Activated naive CD4-positive, alpha-beta T cell (primary cell): Measurements from ENCODE around the gene IL22RA2.

Source experiments
- DNase-seq, 4 experiments: peaks; one replicate each; lab custom pipeline; 2025; lab: John Stamatoyannopoulos, UW

Gene IL22RA2

DNA sequence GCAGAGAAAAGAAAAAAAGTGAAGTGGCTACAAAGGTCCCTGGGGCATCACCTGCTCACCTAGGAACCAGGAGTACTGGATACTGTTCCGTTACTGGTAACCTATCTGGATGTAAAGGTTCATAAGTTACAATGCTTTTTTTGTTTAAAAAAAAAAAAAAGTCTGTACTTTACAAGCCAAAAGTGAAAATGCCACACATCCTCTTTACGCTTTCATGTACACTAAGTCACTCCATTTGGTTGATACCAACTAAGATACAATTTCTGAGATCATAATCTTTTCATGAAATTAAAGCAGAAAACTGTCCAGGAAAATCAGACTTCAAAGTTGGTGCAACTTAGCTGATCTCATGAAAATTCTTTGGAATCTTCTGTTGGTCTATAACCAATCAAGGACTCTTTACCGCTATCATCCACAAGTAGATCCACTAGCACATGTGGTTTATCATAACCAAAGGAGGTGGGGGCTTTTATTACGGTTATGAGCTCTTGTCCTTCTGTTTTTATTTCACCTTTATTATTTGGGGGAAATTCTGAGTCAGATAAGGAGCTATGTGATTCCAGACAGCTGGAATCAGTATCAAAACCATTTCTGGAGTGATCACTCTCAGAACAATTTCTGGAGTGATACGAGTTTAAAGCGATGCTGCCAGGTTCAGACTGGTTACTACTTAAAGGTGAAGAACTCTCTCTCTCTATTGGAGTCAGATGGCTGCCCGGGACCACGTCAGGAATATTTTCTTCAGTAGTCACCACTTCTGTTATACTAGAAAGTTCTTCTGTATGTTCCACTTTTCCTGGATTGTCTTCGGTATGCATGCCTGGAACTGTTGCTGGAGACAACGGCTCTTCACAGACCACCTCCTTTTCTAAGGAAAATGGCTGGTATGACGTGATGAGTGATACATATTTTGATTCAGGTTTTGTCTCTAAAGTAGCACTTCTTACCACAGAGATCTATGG is 24.5 kb upstream of the IL22RA2 start:
- no peak for DNase-seq

DNA sequence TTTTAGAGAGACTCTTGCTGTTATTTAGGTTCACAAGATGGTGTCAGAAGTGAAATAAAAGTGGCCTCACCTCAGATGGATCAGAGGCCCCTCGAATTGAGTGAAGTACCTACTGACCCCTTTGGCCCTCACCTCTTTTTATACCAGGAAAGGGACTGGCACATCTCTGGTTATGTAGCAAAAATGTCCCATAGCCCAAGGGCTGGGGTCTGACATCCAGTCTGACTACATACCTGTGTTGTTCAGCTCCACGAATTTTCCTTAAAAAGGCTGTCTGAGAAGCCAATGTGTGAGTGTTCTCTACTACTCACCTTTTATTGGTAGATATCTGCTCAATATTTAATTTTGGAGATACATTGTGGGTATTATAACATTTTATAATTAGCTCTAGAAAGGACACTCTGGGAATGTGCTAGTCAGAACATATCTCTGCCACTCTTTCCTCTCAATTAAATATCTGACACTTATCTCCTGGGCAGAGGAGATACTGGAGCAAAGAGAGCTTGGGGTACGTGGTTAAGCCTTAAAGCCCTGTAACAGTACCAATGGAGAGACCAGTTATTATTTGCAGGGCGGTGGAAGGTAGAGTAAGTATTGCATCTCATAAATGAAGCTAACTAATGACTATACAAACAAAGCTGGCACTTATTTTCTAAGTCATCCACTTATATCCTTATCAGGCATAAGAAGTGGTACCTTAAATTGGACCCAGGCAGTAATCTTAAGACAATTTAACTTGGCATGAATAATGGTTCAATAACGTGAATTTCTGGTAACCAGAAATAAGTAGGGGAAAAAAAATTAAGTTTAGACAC is 20.0 kb upstream of the IL22RA2 start:
- no peak for DNase-seq

DNA sequence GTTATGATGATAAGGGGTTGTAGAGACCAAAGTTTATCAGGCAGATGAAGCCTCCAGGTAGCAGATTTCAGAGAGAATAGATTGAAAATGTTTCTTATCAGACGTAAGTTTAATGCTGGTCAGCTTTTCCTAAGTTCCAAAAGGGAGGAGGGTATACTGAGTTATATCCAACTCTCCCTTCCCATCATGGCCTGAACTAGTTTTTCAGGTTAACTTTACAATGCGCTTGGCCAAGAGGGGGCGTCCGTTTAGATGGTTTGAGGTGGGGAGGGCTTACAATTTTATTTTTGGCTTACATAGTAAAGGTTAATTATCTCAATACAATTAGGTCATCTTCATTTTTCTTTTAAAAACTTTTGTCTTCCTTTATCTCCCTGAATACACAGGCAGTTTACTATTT is 19.4 kb upstream of the IL22RA2 start:
- no peak for DNase-seq

DNA sequence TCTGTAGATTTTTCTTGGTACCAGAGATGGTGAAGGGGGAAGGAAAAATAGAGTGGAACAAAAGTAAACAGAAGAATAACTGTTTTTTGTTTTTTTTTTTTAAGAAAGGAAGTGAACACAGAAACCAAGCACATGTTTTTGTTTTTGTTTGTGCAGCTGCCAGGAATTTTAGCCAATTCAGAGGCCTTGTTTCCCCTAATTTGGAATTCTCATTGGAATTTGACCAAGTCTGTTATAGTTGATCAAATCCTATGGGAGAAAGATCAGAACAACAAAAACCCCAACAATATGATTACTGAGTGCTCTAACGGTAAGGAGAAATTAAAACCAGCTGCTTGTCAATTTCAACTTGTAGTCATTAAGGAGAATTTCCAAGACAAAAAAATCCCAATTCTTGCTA is 18.2 kb upstream of the IL22RA2 start:
- DNase-seq = no peak

DNA sequence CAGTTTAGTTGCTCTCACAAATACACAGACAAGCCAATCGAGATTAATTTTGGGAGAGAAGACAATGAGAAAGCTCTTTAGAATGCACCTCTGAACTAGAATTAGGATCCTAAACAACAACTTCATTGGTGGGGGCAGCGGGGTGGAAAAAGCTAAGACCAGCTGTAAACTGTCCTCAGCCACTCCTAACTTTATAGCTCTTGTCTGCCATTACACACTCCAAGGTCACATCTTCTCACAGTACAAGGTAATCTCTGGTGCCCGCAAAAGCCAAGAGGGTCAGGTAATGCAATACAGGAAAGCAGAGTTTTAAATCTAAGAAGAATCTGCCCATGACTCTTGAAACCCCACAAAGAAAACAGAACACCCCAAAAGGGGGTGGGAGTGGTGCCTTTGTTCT is 17.8 kb upstream of the IL22RA2 start:
- DNase-seq = no peak

DNA sequence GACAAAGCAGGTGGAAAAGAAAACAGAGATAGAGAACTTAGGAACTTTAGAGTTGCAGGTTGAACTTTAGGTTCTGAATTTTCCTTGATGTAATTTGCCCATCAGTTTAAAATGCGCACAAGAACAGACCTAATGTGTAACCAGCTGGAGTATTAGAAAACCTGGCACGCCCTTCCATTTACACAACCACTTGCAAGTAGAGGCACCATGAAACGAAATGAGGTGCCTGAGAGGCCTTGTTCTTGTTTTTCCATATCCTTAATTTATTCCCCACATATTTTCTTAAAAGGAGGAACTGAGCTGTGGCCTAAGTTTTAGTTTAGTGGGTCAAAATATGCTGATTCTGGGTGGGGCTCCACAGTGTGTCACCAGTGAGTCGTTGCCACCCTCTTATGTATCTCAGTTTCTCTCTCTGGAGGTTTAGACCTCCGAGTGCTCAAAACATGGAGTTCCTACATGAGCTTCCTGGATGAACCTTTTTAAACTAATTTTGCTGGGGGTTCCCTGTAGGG is 17.2 kb upstream of the IL22RA2 start:
- DNase-seq = no peak

DNA sequence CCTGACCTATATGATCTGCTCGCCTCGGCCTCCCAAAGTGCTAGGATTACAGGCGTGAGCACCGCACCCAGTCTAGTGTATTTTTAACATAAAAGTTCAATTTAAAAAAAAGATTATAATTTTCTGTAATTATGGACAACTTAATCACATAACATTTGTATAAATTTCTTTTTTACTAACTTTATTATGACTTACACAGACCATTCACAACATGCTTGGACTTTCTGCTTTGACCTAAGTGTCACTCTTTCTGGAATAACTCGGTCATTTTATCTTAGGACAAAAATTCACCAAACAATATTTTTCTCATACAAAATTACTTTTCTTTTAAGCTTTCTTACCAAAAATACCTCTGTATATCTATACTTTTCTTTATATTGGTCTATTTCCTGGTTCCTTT is 15.4 kb upstream of the IL22RA2 start:
- no peak for DNase-seq

DNA sequence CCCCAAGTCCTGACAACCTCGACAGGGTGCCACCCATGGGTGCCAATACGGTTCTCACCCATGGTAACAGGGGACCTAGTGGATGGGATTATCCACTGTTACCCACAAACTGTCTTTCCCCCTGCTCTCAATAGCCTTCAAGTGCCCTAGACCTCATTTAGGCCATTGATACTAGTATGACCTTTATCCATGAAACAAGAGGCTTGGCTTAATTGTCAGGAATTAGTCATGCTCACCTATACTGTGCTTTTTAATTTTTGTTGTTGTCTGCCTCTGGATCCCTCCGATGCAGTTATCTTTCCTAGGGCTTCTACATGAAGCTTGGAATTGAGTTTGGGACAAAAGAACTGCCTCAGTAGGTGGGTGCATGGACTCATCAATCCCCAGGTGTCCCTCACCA is 11.8 kb upstream of the IL22RA2 start:
- DNase-seq = no peak

DNA sequence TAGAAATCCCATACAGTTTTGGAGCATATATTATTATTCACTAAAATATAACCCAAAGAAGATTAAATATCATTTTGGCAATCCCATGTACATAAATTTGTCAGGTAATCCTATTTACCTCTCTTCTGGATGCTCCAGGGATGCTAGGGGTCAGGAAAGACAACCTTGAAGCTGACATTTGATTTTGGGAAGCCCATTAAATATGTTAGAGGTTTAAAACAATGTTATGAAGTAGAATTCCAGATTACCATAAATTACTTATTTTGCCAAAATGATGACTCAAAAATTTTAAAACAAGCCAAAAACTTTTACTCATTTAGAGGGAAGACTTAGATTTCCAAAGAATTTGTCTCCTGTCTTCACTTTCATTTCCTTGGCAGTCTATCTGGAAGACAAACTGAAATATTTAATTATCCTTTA is 9.2 kb upstream of the IL22RA2 start:
- no peak for DNase-seq

DNA sequence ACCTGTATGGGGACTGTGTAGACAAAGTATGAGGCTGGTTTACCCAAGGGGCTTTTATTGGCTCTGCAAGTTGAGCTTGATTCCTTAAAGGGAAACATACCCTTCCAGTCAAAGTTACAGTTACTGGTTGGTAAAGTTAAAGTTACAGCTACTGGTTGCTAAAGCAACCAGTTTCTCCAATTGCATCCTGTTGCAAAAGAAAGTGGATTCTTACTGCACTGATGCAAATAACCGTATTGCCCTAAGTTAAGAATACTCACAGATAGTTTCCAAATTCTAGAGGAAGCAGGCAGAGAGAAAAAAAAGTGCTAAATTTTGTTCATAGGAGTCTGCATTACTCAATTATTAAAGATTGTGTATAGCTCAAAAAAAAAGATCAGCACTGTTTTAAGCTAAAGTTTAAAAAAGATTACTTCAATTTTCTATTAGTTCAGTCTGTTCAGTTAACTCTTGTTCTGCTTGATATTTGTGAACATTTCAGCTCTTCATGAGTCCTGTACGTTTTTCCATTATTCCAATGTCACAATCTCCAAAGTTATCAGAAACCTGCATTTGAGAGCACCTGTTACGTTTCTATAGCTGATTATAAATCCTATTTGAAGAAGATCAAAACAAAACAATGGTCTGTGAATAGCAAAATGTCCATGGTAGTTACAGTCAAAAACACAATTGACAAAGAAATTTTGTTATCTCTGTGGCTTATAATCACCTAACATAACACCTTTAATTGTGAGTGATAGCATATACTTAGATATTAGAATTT is 8.6 kb upstream of the IL22RA2 start:
- no peak for DNase-seq

DNA sequence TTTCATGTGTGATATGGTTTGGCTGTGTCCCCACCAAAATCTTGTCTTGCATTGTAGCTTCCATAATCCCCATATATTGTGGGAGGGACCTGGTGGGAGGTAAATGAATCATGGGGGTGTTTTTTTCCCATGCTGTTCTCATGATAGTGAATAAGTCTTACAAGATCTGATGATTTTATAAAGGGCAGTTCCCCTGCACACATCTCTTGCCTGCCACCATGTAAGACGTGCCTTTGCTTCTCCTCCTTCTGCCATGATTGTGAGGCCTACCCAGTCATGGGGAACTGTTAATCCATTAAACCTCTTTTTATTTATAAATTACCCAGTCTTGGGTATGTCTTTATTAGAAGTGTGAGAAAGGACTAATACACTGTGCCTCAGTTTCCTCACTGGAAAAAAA is 4.2 kb upstream of the IL22RA2 start:
- no peak for DNase-seq

DNA sequence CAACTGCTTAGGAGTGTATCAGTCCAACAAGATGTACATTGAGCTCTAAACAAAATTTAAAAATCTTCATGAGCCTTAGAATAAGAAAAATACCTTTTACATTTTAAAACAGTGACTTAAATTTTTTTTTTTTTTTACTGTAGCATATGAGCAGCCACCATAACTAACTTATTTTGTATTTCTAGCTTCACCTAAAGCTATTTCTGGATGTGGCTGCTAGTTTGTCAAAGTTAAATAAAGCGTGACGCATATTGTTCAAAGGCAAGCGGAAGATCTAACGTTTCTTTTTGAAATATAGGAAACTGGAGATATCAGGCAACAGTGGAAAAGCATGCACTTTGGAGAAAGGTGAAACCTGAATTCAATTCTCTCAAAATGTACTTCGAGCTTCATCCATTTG is 3.3 kb upstream of the IL22RA2 start:
- DNase-seq = no peak

DNA sequence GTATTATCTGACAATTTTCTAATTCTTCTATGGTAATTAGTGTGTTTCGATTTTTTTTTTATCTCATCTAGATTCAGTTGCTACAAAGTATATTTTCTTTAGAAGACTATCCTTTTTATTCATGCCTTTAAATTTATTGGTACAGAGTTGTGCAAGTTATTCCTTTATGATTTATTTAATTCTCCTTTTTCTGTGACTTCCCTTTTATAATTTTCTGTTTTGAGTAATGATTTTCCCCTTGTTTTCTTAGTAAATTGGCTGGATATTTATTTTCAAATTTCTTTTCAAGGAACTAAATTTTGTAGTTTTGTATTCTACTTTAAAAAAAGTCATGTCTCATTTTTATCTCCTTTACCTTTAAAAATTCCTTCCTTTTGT is 2.4 kb upstream of the IL22RA2 start:
- DNase-seq = no peak

DNA sequence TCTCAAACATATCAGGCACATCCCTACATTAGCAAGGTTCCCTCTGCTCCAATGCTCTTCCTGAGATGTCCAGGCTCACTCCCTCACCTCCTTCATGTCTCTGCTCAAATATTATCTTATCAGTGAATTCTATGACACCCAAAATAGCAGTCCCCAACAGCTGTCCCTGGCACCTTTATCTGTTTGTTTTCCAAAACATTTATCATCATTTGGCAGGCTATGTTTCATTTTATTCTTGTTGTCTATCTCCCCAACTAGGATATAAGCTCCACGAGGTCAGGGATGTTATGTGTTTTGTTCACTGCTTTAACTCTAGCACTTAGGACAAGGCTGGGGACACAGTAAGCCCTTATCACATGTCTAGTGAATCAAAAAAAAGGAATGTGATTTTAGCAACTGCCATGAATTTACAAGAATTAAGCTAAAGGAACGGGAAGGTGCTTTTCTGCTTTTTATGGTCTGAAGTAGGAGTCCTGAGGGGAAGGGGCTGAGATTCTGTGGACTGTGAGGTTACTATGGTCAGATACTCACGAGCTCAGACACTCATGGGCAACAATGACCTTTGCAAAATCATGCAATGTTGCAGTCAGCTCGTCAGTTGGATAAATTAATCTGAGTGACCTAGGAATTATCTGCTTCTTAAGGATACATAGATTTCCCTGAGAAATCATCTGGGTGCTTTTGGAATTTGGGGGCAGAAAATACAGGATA is 1.9 kb upstream of the IL22RA2 start:
- DNase-seq = no peak

DNA sequence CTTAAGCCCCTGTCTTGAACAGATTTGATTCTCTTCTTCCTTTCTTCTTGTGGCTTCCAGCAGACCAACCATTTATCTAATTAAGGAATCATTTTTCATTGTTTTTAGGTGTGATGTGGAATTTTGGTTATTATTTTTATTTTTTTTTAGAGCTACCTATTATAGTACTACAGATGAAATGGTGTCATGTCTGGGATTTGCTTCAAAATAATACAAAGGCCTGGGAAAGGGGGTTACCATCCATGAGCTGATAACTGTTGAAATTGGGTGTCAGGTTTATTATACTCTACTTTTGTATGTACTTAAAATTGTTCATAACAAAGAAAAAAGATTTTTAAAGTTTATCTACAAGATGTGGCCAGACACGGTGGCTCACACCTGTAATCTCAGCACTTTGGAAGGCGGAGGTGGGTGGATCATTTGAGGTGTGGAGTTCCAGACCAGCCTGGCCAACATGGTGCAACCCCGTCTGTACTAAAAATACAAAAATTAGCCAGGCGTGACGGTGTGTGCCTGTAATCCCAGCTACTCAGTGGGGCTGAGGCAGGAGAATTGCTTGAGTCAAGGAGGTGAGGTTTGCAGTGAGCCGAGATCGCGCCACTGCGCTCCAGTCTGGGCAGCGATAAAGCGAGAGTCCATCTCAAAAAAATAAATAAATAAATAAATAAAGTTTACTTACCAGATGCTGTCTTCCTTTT is 561 bp downstream of the IL22RA2 start:
- no peak for DNase-seq

DNA sequence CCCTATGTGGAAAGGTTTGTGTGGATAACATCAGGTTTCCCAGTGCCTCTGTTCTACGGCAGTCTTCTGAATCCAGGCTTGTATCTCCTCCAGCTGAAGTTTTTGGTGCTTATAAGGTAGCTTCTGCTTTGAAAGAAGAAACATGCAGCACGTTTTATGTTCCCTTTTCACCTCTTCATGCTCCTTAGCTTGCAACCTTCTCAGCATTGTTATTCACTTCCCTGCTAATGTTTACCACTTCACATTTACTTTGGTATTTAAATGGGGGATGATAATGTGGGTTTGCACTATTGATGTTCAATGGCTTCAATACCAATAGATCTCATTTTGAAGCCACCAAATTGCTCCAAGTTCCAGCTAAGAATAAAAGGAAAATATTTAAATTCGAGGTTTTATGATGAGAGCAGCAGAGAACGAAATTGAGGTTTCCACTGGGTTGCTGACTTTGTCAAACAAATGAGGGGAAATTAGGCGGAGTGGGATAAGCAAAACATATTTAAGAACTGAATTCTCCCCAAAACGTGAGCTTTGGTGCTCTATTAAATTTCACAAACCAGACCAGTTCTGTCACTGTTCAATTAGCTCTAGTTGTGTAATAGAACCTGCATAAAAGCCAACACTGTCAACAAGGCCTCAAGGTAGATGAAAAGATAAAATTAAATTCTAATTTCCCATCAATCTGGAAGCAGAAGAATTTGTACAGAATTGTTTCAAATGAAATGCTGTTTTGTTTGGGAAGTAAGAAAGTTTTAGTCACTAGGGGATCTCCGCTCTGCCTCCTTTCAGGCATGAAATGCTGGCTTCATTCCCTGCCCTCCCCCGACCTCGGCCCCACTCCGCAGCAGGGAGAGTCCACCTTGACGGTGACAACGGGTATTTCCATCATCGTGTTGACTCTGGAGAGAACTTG is 1.4 kb downstream of the IL22RA2 start:
- no peak for DNase-seq

DNA sequence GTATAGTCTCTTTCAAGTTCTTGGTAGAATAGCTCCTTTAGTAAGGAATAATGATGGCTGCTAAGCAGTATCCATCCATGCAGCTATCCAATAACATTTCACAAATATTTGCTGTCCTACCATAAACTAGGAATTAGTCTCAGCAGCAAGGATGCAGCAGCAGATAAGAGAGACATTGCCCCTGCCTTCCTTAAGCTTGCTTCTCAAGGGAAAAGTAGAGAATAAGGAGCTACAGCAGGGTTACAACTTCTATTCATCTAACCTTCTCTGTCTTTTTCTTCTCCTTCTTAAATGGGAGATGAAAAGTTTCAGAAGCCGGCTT is 2.4 kb downstream of the IL22RA2 start:
- DNase-seq = no peak

DNA sequence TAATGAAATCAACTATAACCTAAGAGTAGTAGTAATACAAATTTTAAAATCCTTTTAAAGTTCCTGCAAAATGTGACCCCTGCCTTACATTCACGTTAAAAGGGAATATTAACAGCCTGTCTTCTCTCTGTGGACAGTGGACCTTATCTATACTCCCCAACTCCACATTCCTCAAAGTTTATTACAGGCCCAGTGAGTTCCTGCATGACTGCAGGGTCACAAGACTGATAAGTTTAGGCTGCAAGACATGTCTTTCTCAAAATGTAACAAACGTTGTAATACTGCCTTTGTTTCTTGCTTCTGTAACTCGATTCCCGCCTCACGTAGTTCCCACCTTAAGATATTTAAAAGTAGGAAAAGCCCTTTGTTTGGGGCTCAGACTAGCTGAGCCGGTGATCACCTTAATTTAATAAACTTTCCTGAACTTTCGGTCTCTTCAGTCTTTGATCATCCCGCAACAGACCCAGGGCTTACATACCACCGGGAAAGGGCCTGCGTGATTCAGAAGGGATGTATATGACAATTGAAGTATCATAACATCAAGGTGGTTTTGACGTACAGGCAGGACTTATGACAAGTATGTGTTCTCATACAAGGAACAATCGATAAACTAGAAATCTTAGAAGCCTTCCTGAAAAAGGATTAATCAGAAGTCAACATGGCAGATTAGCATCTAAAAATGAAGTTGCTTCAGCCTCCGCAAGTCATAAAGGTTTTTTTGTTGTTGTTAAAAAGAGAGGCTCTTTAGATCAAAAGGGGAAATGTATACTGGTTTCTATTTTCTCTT is 3.0 kb downstream of the IL22RA2 start:
- no peak for DNase-seq

DNA sequence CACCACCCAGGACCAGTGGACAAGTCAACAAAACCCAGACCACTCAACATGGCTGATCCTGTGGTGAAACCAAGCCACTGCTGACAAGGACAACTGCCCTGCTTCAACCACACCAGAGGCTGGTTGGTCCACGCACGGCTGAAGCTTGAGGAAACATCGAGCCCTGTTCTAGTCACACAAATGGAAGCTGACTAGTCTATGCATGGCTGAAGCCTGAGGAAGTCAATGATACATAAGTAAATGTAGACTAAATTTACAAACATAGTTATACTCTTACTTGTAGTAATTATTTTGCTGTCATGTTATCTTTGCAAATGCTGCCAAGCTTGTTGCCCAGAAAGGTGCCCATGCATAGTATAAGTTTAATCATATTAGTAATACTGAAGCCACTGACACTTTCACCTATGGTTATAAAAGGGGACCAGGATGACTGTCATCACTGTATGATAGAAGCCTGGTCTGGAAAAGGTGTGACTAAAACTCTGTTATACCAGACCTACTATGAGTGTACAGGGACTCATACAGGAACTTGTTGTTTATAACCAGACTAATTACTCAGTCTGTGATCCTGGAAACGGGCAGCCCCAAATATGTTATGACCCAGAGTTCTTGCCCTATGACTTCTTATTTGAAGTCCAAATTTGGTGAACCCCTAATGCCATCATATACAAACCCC is 5.6 kb downstream of the IL22RA2 start:
- DNase-seq = no peak
